CD4-positive, CD25-positive, alpha-beta regulatory T cell (primary cell): ENCODE data around the gene TAF4. TPM values are rescaled to one million over a fixed set of nuclear protein-coding genes. Genes with fewer than 3 reads are reported as not detected.

Source experiments
- ATAC-seq, 2 donors: fragments of 150-1000 bp; cut with Tn5 transposase; one replicate each; pipeline ENCODE4 v1.10.0; 2021; ENCODE audit warnings: low read depth in 2 of 2, moderate number of reproducible peaks in 2 of 2, moderate library complexity in 1 of 2
- DNase-seq, 3 donors: peaks; one replicate each; pipeline versions ENCODE4 v3.0.0 to v3.0.0-alpha.2; 2012 to 2022; ENCODE audit warnings: mixed read lengths in 1 of 3
- H3K27ac ChIP-seq: one replicate; pipeline ENCODE4 v1.7.0; 2013; ENCODE audit warnings: mild to moderate bottlenecking, low read length; ENCODE audit not compliant: insufficient read depth, poor library complexity, severe bottlenecking
- H3K27me3 ChIP-seq: one replicate; pipeline ENCODE4 v1.7.0; 2013; ENCODE audit warnings: low read length; ENCODE audit not compliant: control insufficient read depth, insufficient read depth
- H3K36me3 ChIP-seq: one replicate; pipeline ENCODE4 v1.7.0; 2013; ENCODE audit warnings: mild to moderate bottlenecking, low read length, moderate library complexity; ENCODE audit not compliant: control insufficient read depth, insufficient read depth
- H3K4me1 ChIP-seq: 2 replicates; pipeline ENCODE4 v1.7.0; 2013; ENCODE audit warnings: mild to moderate bottlenecking, low read length; ENCODE audit not compliant: insufficient read depth, control insufficient read depth, poor library complexity, severe bottlenecking
- H3K4me3 ChIP-seq: one replicate; pipeline ENCODE4 v1.7.0; 2013; ENCODE audit warnings: low read depth, mild to moderate bottlenecking, low read length, moderate library complexity
- H3K9me3 ChIP-seq, 2 experiments: 1 replicate in 1 of 2; 2 replicates in 1 of 2; pipeline ENCODE4 v1.7.0; 2013; ENCODE audit warnings: low read length in 2 of 2, mild to moderate bottlenecking in 1 of 2, moderate library complexity in 1 of 2; ENCODE audit not compliant: control insufficient read depth in 2 of 2
- H3K27ac Mint-ChIP-seq, 3 donors: one replicate each; pipeline ENCODE4 v1.8.0; 2020 to 2022; ENCODE audit warnings: mild to moderate bottlenecking in 3 of 3, mixed read lengths in 3 of 3, moderate library complexity in 2 of 3
- H3K27me3 Mint-ChIP-seq: one replicate; pipeline ENCODE4 v1.8.0; 2022; ENCODE audit warnings: mild to moderate bottlenecking, mixed read lengths
- H3K36me3 Mint-ChIP-seq: one replicate; pipeline ENCODE4 v1.8.0; 2020; ENCODE audit warnings: mixed read lengths
- H3K4me1 Mint-ChIP-seq, 4 donors: one replicate each; pipeline ENCODE4 v1.8.0; 2020 to 2022; ENCODE audit warnings: mixed read lengths in 4 of 4, mild to moderate bottlenecking in 1 of 4
- H3K4me3 Mint-ChIP-seq, 4 donors: one replicate each; pipeline ENCODE4 v1.8.0; 2020 to 2022; ENCODE audit warnings: mild to moderate bottlenecking in 4 of 4, mixed read lengths in 4 of 4, moderate library complexity in 3 of 4
- H3K9me3 Mint-ChIP-seq, 7 donors: one replicate each; pipeline ENCODE4 v1.8.0; 2020 to 2022; ENCODE audit warnings: mixed read lengths in 7 of 7, mild to moderate bottlenecking in 3 of 7, moderate library complexity in 2 of 7
- polyA plus RNA-seq, 4 donors: library from polyadenylated mRNA; unstranded; fragments of 300-500 nt; fragmentation: Illumina TruSeq; gene quantifications; one replicate each; pipeline ENCODE4 v1.2.3, GENCODE V29; 2021
- total RNA-seq: library from RNA; stranded (reverse); gene quantifications from one replicate; pipeline ENCODE4 v1.2.3, GENCODE V29; 2022

Gene TAF4
- total and polyA plus RNA-seq, 5 donors from 2014 or later = 0.76 to 20.4 (median 0.91) TPM

DNA sequence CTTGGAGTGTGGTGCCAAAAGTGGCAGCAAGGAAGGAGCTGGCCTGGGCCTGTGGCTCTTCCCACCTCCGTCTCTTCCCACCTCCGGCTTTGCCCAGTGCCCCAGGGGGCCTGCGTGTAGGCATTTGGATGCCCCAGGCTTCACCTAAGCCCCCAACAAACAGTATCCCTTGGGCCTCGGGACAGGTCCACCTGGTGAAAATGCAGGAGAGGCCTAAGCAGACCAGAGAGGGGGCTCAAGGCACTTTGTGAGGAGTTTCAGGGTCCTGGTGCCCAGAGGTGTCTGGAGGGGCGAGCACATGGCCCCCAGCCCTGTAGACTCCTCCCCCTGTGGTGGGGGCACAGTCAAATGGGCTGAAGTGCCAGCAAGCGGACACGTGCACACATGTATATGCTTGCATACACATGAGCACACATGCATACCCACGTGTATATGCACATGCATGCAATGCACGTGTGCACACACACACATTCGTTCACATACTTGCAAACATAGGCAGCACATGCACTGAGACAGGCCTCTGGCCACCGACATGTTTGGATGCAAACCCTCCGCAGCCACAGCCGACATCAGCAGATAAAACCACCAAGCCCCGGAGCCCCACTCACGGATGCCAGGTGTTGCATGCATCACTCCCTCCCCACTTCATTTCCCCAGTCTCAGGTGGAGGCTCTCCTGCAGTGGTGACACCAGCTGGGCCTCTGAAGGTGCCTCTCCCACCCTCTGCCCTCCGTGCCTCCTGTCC lies 124.5 kb downstream of the TAF4 start:
- H3K27ac ChIP-seq = no peak overlapping the region
- H3K36me3 ChIP-seq = no peaks in the 10 kb centered on the region
- H3K4me1 ChIP-seq = no peaks in the 10 kb centered on the region
- Mint-ChIP-seq H3K4me1 (no peaks in the 10 kb centered on the region), H3K9me3 (peaks cover 0 to 1% (median 0%) of the 10 kb centered on the region in 7 donors), H3K36me3 (no peaks in the 10 kb centered on the region), H3K27me3 (no peaks in the 10 kb centered on the region), H3K4me3 (no peak overlapping the region), H3K27ac (no peak overlapping the region)
- DNase-seq = no peak
- no peak overlapping the region for H3K4me3 ChIP-seq
- H3K9me3 ChIP-seq = no peaks in the 10 kb centered on the region
- no peak for ATAC-seq
- H3K27me3 ChIP-seq = no peaks in the 10 kb centered on the region

DNA sequence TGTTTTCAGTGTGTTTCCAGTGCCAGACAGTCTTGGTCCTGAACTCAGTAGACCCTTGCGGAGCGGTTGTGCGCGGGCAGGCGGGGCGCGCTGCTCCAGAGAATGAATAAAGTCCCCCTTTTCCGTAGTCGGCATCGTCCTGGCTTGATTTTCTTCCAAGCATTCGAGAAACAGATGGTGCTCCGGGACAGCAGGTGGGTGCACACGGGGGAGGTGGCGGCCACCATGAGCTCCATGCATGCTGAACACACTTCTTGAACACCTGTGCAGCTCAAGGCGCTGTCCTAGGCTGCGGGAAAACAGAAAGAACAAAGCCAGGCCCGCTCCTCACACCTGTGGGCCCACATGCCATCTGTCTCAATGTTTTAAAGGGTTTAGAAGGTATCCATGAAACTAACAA lies 125.2 kb downstream of the TAF4 start:
- Histone ChIP-seq H3K4me3 (no peak overlapping the region), H3K27ac (no peak overlapping the region), H3K9me3 (no peaks in the 10 kb centered on the region), H3K36me3 (no peaks in the 10 kb centered on the region), H3K27me3 (no peaks in the 10 kb centered on the region), H3K4me1 (no peaks in the 10 kb centered on the region)
- no peaks in the 10 kb centered on the region for H3K4me1 Mint-ChIP-seq
- H3K9me3 Mint-ChIP-seq = peaks cover 0 to 1% (median 0%) of the 10 kb centered on the region in 7 donors
- no peaks in the 10 kb centered on the region for H3K36me3 Mint-ChIP-seq
- no peak overlapping the region for H3K27ac Mint-ChIP-seq
- DNase-seq (no peak), ATAC-seq (no peak)
- no peak overlapping the region for H3K4me3 Mint-ChIP-seq
- no peaks in the 10 kb centered on the region for H3K27me3 Mint-ChIP-seq

GRCh38 chr20:61939691-61940360 lies 125.9 kb downstream of the TAF4 start:
- no peak for ATAC-seq
- DNase-seq = no peak
- no peak overlapping the region for H3K4me3 Mint-ChIP-seq
- Histone ChIP-seq H3K4me1 (no peaks in the 10 kb centered on the region), H3K27ac (no peak overlapping the region), H3K27me3 (no peaks in the 10 kb centered on the region), H3K4me3 (no peak overlapping the region), H3K9me3 (no peaks in the 10 kb centered on the region), H3K36me3 (no peaks in the 10 kb centered on the region)
- H3K4me1 Mint-ChIP-seq = no peaks in the 10 kb centered on the region
- H3K9me3 Mint-ChIP-seq = peaks cover 0 to 1% (median 0%) of the 10 kb centered on the region in 7 donors
- H3K36me3 Mint-ChIP-seq = no peaks in the 10 kb centered on the region
- H3K27ac Mint-ChIP-seq = no peak overlapping the region
- H3K27me3 Mint-ChIP-seq = no peaks in the 10 kb centered on the region

- H3K4me1 ChIP-seq = no peaks in the 10 kb centered on the region
- H3K4me3 ChIP-seq = no peak overlapping the region
- H3K9me3 ChIP-seq = no peaks in the 10 kb centered on the region
- Mint-ChIP-seq H3K27me3 (no peaks in the 10 kb centered on the region), H3K4me1 (no peaks in the 10 kb centered on the region), H3K27ac (no peak overlapping the region), H3K36me3 (no peaks in the 10 kb centered on the region), H3K9me3 (peaks cover 0 to 1% (median 0%) of the 10 kb centered on the region in 7 donors), H3K4me3 (no peak overlapping the region)
- H3K27me3 ChIP-seq = no peaks in the 10 kb centered on the region
- DNase-seq = no peak
- H3K27ac ChIP-seq = no peak overlapping the region
- H3K36me3 ChIP-seq = no peaks in the 10 kb centered on the region
- ATAC-seq = no peak
Measured at GRCh38 chr20:61938839-61939690, 126.6 kb downstream of the TAF4 start.

GRCh38 chr20:61937963-61938838 lies 127.5 kb downstream of the TAF4 start:
- Mint-ChIP-seq H3K4me3 (no peak overlapping the region), H3K9me3 (peaks cover 0 to 1% (median 0%) of the 10 kb centered on the region in 7 donors), H3K4me1 (no peaks in the 10 kb centered on the region), H3K27ac (no peak overlapping the region), H3K36me3 (no peaks in the 10 kb centered on the region), H3K27me3 (no peaks in the 10 kb centered on the region)
- no peak overlapping the region for H3K4me3 ChIP-seq
- H3K27ac ChIP-seq = no peak overlapping the region
- H3K4me1 ChIP-seq = no peaks in the 10 kb centered on the region
- no peak for DNase-seq
- no peaks in the 10 kb centered on the region for H3K27me3 ChIP-seq
- no peak for ATAC-seq
- no peaks in the 10 kb centered on the region for H3K36me3 ChIP-seq
- H3K9me3 ChIP-seq = no peaks in the 10 kb centered on the region

- no peaks in the 10 kb centered on the region for H3K4me1 Mint-ChIP-seq
- H3K9me3 Mint-ChIP-seq = peaks cover 0 to 1% (median 0%) of the 10 kb centered on the region in 7 donors
- no peaks in the 10 kb centered on the region for H3K36me3 Mint-ChIP-seq
- no peaks in the 10 kb centered on the region for H3K27me3 ChIP-seq
- H3K27ac Mint-ChIP-seq = no peak overlapping the region
- H3K4me3 ChIP-seq = no peak overlapping the region
- no peaks in the 10 kb centered on the region for H3K27me3 Mint-ChIP-seq
- H3K4me3 Mint-ChIP-seq = no peak overlapping the region
- H3K36me3 ChIP-seq = no peaks in the 10 kb centered on the region
- DNase-seq (no peak), ATAC-seq (no peak)
- no peaks in the 10 kb centered on the region for H3K4me1 ChIP-seq
- no peaks in the 10 kb centered on the region for H3K9me3 ChIP-seq
- no peak overlapping the region for H3K27ac ChIP-seq
Measured at GRCh38 chr20:61937146-61937962, 128.3 kb downstream of the TAF4 start.
